GM21515 (cell line): ENCODE data around the gene PGAP2.
"Not testable (repeated sequence)": the region's sequence is repeated elsewhere in the genome, so short reads cannot be mapped to it uniquely, and the experiment has no call there.

Experiments
- ATAC-seq: cut with Tn5 transposase; IDR thresholded peaks from one replicate; pipeline ENCODE4 v1.9.1; 2021; ENCODE audit not compliant: unreplicated experiment

Gene PGAP2

DNA sequence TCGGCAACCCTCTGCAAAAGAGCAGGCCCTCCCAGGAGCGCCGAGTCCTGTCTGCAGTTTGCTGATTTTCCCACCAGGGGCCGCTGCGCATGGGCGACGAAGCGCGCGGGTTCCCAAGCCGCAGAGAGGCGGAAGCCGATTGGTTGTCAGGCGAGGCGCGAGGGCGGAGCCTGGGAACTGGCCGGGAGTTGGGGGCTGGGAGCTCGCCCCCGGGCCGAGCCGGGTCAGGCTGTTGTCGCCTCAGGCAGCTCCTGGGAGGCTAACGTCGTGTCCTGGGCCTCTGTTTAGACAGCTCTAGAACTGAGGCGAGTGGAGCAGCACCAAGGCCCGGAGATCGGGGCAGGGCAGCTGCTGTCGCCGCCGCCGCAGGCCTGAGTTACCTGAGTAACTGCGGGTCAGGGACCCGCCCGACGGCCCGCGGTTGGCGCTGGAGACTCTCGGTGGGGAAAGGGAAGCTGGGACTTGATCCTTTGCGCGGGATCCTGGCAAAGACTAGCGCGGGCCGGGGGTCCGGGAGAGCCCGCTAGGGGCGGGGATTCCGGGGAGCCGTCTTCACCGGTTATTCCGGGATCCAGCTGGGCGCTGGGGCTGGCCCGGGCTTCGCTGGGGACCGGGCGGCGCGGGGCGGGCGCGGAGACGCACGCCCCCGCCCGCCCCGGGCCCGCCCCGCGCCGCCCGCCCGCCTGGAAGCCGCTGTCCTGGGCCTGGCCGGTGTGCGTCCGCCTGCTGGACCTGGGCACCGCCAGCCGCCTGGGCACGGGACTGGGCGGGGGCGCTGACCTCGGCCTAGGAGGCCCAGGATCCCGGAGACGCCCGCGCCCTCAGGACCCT, 46.8 kb downstream of the PGAP2 start, which contains the start of gene STIM1:
Gene STIM1, plus strand, starts transcription at position 688 of the 831 bp plus-strand sequence. CDS start 607 bp downstream, outside the sequence.
- ATAC-seq: peak; percentile 61

DNA sequence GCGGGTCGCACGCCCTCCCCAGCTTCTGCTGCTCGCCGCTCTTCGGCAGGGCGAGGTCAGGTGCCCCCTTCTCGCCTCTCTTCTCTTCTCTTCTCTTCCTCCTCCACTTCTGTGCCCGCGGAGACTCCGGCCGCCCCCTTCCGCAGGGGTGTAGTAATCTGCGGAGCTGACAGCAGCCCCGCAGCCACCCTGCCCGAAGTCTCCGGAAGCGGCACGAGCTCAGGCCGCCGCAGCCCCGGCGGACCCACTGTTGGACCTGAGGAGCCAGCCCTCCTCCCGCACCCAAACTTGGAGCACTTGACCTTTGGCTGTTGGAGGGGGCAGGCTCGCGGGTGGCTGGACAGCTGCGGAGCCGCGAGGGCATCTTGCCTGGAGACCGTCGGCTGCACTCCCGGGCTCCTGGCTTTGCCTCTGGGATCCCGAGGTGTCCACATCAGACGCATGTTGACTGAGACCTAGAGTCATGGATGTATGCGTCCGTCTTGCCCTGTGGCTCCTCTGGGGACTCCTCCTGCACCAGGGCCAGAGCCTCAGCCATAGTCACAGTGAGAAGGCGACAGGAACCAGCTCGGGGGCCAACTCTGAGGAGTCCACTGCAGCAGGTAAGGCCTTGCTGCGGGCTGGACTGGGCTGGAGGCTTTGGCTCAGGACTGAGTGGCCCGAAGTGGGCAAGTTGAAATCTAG, 47.6 kb downstream of the PGAP2 start:
- ATAC-seq: peak; percentile 19

DNA sequence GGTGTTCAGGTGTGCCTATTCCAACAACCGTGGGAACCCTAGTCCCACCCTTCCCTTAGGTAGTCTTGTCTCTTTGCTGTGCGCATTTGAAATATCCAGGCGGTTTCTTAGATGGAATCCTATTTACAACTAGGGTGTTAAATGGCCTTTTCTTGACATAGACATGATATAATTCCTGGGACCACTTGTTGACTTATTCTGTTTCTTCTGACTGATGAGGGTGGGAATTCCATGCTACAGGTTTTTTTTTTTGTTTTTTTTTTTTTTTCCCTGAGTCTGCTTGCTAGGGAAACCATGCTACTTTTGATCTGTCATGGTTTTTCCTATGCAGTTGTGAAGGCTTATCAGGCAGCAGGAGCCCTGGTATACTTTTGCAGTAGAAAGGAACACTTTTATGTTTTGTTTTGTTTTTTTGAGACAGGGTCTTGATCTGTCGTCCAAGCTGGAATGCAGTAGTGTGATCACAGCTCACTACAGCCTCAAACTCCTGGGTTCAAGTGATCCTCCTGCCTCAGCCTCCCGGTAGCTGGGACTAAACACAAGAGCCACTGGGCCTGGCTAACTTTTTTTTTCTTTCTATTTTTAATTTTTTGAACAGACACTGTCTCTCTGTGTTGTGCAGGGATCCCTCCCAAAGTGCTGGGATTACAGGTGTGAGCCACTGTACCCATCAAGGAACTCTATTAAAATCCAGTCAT, 48.6 kb downstream of the PGAP2 start:
- no peak for ATAC-seq

DNA sequence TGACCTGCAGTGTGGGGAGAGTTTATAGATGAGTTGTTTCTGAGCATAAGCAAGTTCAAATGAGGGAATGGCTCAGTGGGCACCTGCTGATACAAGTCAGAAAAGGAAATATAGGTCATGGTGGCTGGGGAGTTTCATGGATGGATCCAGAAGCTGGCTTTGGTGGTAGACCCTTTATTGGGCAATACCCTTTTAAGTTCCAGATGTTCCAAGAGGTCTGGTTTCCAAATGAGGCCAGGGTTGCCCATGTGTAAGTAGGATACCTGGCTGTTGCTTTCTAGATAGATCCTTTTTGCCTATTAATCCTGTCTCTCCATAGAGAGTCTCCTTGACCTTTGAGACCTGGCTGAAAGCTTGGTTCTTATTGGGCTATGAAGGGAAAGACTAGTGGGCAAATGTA, 49.3 kb downstream of the PGAP2 start:
- no peak for ATAC-seq

DNA sequence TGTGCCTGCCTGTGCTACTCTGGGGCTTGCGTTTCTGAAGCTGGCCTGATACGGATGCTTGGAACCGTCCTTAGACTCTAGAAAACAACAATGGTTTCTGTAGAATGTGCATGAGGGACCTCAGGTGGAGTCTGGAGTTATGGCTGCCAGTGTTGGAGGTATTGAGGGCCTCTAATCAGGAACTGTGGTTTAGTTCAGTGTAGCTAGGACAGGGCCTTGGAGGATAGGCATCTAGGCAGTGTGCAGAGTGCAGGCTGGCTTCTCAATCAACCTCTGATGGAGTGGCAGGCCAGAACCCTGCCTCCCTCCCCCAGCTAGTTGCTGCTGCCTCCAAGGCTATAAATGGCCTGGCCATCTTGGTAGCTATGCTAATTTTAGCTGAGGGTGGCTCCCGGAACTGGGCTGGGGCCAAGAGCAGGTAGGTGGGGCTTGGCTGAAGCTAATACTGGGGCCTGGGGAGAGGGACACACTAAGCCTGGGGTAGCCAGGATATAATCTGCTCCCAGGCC, 51.1 kb downstream of the PGAP2 start:
- peak; percentile 36 for ATAC-seq

DNA sequence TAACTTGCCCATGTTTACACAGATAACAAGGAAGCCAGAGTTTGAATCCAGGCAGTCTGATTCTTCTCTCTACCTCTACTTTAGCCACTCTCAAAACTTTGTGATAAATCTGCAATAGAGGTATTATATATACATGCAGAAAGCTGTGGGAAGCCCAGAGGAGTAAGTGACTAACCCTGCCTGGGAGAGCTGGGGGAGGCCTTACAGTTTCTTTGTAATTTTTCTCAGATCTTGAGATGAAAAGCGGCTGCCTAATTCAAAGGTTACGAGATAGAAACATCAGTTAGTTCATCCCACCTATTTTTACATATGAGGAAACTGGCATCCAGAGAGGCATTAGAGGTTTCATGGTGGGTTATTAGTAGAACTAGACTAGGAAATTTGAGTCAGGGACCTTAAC, 52.0 kb downstream of the PGAP2 start:
- ATAC-seq: no peak

DNA sequence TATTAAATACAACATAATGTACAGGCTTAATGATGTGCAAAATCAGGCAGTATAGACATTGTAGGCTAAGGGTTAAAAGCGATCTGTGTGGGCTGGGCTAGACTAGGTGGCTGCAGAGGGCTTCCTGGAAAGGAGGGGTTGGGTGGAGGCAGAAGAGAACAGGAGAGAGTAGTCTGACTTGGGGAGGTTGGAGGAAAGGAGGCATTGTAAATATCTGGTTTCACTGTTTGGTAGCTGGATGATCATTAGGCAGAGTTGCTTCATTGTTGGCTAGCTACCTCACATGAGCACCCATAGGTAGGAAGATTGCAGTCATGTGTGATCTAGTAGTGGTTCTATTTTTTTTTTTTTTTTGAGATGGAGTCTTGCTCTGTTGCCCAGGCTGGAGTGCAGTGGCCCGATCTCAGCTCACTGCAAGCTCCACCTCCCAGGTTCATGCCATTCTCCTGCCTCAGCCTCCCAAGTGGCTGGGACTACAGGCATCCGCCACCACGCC, 52.6 kb downstream of the PGAP2 start:
- not testable (repeated sequence) for ATAC-seq

DNA sequence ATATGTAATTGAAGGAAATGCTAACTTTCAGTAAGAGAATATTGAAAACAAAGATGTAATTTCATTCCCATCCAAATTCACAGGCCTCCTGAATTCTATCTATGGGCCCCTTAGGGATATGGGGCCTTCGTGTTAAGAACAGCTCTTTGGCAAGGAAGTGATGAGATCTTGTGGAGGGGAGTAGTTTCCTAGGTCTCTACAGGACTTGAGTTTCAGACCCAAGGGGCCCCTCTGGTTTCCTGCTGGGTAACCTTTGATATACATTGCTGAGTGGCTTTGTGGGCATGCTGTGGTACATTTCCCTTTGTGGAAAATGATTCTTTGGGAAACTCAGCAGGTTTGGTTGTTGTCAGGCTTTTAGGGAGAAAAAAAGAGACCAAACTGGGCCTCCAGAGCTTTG, 53.3 kb downstream of the PGAP2 start:
- no peak for ATAC-seq

DNA sequence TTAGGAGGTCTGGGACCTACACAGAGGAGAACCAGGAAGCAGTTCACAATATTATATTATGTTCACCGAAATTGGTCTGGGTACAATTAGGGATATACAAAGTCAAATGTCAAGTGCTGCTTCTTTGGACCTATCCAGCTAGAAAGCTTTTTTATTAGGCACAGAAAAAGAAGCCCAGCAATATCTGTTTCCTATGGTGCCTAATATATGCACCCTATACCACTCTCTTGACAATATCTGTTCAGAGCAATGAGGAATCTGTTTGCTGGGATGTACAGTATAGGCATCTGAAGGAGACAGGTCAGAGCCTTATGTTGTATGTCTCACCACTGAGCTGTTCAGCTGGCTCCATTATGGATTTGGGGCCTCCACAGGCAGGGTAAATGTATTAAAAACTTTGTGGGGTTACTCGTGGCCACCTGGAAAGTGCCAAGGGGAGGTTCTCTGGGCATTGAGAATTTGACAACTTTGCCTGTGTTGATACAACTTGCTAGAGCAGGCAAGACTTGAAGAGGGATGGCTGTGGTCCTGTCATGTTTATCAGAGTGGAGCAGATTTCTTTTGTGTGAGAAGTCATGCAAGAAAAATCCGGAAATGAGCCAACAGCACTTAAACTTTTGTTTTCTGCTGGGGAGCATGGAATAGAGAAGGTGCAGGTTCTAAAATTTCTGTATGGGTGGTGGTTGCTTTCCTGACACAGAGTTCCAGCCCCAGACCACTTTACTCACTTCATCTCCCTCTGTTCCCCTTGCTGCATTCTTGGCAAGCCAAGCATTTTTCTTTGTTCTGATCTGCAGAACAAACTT, 57.2 kb downstream of the PGAP2 start:
- ATAC-seq: peak; percentile 50

DNA sequence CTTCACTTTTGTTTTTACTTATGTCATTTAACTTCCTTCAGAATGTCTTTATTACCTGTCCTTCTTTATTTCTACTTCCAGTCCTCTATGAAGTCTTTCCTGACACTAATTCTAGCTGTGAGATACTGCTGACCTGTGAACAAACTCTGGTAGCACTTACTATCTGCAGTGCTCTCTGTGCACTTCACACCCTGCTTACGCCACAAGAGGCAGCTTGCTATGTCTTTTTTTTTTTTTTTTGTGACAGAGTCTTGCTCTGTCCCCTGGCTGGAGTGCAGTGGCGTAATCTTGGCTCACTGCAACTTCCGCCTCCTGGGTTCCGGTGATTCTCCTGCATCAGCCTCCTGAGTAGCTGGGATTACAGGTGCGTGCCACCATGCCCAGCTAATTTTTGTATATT, 57.8 kb downstream of the PGAP2 start:
- ATAC-seq: no peak

DNA sequence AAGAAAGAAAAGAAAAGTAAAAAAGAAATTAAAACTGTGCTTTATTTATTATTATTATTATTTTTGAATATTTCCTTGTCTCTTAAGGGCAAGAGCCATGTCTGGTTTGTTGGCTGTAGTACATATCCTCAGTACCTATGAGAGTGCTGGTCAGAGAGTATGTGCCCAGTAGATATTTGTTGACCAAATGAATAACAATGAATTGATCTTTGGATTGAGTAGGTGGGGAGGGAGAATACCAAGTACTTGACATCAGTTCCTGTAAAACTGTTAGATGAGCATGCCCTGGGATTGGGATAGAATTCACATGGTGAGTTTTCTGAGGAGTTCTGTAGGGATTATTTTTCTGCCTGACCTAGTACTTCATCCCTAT, 58.5 kb downstream of the PGAP2 start:
- ATAC-seq: no peak

DNA sequence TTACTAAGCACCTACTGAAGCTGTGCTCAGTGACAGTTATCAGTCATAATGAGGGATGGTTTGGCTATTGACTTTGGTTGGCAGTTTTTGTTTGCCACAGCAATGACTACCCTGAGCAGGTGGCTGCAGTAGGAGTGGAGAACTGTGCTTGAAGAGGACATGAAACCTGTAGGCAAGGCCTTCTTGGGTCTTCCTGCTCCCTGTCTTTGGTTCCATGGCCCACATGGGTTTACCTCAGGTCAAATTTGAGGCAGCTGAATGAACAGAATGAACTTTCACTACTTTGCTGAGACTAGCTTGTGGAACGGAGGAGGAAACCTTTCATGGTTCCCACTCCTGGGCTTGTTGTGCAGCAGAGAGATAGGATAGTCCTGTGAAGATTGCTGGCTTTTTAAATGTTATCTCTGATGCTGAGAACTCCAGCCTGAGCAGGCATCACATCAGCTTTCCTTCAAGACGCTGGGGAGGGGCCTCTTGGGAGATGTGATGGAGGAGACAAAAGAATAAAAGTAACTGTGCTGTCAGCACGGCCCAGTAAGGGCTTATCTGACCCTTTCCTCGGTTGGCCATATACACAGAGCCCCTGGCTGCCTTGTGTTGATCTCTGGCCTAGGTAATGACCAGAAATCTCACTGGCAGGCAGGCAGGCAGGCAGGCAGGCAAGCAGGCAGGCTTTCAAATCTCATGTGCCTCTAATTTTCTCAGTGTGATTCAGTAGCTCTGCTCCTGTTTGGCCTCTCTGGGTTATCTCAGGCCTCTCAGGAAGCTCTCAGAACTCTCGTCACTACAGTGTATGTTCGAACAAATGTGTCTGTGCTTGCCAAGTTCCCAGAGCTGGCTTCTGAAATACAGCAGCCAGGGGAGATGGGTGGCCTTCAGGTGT, 59.1 kb downstream of the PGAP2 start:
- ATAC-seq: no peak

DNA sequence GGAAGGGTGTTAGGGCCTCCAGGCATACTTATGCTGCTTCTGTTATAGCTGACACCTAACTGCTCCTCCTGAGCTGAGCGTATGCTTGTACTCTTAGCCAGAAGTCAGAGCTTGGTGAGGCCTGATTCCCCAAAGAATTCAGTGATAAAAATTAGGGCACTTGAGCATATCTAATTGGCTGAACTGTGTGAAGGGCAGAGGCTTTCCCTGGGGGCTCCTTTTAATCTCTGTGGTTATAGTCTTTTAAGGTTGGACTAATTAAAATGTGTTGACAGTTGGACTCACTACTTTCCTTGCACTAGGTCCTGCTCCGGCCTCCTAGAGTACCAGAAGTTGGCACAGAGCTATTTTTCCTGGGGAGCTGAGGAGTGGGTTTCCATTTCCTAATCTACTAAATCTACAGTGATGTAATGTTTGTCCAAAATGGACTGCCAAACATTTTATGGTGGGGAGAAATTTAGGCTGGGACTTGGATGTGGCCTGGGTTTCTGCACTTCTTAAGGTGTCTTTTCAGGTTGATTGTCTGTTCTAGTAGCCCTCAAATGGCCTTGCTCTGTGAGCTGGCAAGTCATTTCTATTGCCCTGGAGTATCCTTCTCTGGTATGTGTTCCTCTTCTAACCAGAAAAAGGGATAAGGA, 65.5 kb downstream of the PGAP2 start:
- ATAC-seq: no peak
